Right lobe of liver (tissue), 6 donors: ENCODE measurements around the gene ZFP90. TPM values are rescaled to one million over a fixed set of nuclear protein-coding genes. Genes with fewer than 3 reads are reported as not detected.

ENCODE experiments used
- ATAC-seq, 4 donors: fragments of 200-7000 bp; cut with Tn5 transposase; one replicate each; pipeline ENCODE4 v1.9.1; 2020; ENCODE audit warnings: mild to moderate bottlenecking in 4 of 4, moderate library complexity in 4 of 4
- DNase-seq, 3 donors: peaks; one replicate each; pipeline ENCODE4 v3.0.0-alpha.2; 2020
- H3K27ac ChIP-seq, 3 donors: fragments of 200-600 bp; one replicate each; pipeline ENCODE4 v1.8.0; 2022
- H3K27me3 ChIP-seq, 2 donors: fragments of 200-600 bp; one replicate each; pipeline ENCODE4 v1.8.0; 2022
- H3K36me3 ChIP-seq, 4 donors: fragments of 200-600 bp; sonication (generic) in 1 of 4; one replicate each; pipeline versions ENCODE4 v1.5.1 to v1.8.0; 2017 to 2022; ENCODE audit warnings: control low read depth in 1 of 4
- H3K4me1 ChIP-seq, 4 donors: fragments of 200-600 bp; sonication (generic) in 1 of 4; one replicate each; pipeline versions ENCODE4 v1.5.1 to v1.8.0; 2017 to 2022; ENCODE audit warnings: control low read depth in 1 of 4
- H3K4me3 ChIP-seq, 3 donors: fragments of 200-600 bp; one replicate each; pipeline ENCODE4 v1.8.0; 2022
- H3K9me3 ChIP-seq, 4 donors: fragments of 200-600 bp; sonication (generic) in 1 of 4; one replicate each; pipeline versions ENCODE4 v1.5.1 to v1.8.0; 2017 to 2022; ENCODE audit warnings: control low read depth in 1 of 4
- POLR2A ChIP-seq: fragments of 450-650 bp; IDR thresholded peaks from one replicate; pipeline ENCODE4 v1.6.1; 2017; ENCODE audit warnings: antibody characterized with exemption, mild to moderate bottlenecking
- WGBS: methylation state at CpG from one replicate; pipeline ENCODE4 v1.1.6; 2018; ENCODE audit warnings: low coverage, low lambda C conversion rate; ENCODE audit not compliant: insufficient coverage; ENCODE audit errors: missing lambda C conversion rate; 5-methylcytosine and 5-hydroxymethylcytosine counted together
- intact Hi-C, 2 donors: fragments of 100-400 bp; cut with DNase I; formaldehyde crosslinking; loops; one replicate each; pipeline versions ENCODE4 v1.11.2 to v1.14.1; 2022
- total RNA-seq, 6 experiments: library from RNA; depleted of rRNA in 2 of 6; stranded (reverse); fragments of >200 nt in 2 of 6; fragmentation: NEBNext Ultra II Directional in 3 of 6; extraction: Animal tissue kit (Norgen Biotek cat#: 25700) in 3 of 6; gene quantifications; one replicate each; pipeline versions ENCODE4 v1.1.0 to v1.2.4, GENCODE V29; 2016 to 2023
- TF ChIP-seq, protein P1 (sequence below), 4 donors: fragments of 200-600 bp in 3 of 4; fragments of 450-650 bp in 1 of 4; IDR thresholded peaks; one replicate each; pipeline versions ENCODE4 v1.5.1 to v1.8.0; 2016 to 2022; ENCODE audit warnings: antibody characterized with exemption in 4 of 4, mild to moderate bottlenecking in 2 of 4
- donor health status: DM: no; HTN: yes; CAD: no.
- donor health status: DM: no; HTN: no; CAD: no.
- donor health status: DM: no; HTN: no; CAD: no.
- donor health status: DM: no; HTN: yes; CAD: no.
- donor health status: DM: no; HTN: yes; CAD: no.

ZFP90 gene
- total RNA-seq, 6 experiments from 2014 or later = 3.4 to 11.3 (median 6.2) TPM

GRCh38 chr16:68526782-68527145 lies 12.3 kb upstream of the ZFP90 start:
- H3K27ac ChIP-seq = no peak overlapping the region
- DNase-seq (no peak), ATAC-seq (no peak)
- no peak for TF ChIP-seq POLR2A
- TF ChIP-seq, protein P1, sequence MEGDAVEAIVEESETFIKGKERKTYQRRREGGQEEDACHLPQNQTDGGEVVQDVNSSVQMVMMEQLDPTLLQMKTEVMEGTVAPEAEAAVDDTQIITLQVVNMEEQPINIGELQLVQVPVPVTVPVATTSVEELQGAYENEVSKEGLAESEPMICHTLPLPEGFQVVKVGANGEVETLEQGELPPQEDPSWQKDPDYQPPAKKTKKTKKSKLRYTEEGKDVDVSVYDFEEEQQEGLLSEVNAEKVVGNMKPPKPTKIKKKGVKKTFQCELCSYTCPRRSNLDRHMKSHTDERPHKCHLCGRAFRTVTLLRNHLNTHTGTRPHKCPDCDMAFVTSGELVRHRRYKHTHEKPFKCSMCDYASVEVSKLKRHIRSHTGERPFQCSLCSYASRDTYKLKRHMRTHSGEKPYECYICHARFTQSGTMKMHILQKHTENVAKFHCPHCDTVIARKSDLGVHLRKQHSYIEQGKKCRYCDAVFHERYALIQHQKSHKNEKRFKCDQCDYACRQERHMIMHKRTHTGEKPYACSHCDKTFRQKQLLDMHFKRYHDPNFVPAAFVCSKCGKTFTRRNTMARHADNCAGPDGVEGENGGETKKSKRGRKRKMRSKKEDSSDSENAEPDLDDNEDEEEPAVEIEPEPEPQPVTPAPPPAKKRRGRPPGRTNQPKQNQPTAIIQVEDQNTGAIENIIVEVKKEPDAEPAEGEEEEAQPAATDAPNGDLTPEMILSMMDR (IDR thresholded peaks at IDR 0.05) = no peak
- no peak overlapping the region for H3K4me3 ChIP-seq
- no peaks in the 10 kb centered on the region for H3K27me3 ChIP-seq
- H3K36me3 ChIP-seq = no peaks in the 10 kb centered on the region
- peaks cover 0 to 15% (median 5%) of the 10 kb centered on the region in 4 donors for H3K4me1 ChIP-seq
- WGBS = 94% methylated on average over 8 of the region's 29 CpGs
- H3K9me3 ChIP-seq = no peaks in the 10 kb centered on the region
- intact Hi-C loops = no loop called here

- intact Hi-C loops = no loop called here
- H3K9me3 ChIP-seq = no peaks in the 10 kb centered on the region
- no peak for TF ChIP-seq POLR2A
- TF ChIP-seq, protein P1 (IDR thresholded peaks at IDR 0.05) = no peak
- 55% methylated on average over 1 of the region's 2 CpGs for WGBS
- ATAC-seq (peak in 1 of 4 donors; percentile 1), DNase-seq (no peak)
- H3K36me3 ChIP-seq = no peaks in the 10 kb centered on the region
- H3K4me3 ChIP-seq = no peak overlapping the region
- no peaks in the 10 kb centered on the region for H3K27me3 ChIP-seq
- H3K27ac ChIP-seq = no peak overlapping the region
- H3K4me1 ChIP-seq = peaks cover 0 to 15% (median 5%) of the 10 kb centered on the region in 4 donors
These were observed 10.9 kb upstream of the ZFP90 start for GRCh38 chr16:68528233-68528632.

- Histone ChIP-seq H3K4me3 (peak overlapping the region in 1 of 3 donors; percentile 9), H3K4me1 (peaks cover 0 to 15% (median 5%) of the 10 kb centered on the region in 4 donors), H3K9me3 (no peaks in the 10 kb centered on the region), H3K27me3 (no peaks in the 10 kb centered on the region), H3K36me3 (no peaks in the 10 kb centered on the region), H3K27ac (no peak overlapping the region)
- TF ChIP-seq POLR2A = no peak
- TF ChIP-seq, protein P1 (IDR thresholded peaks at IDR 0.05) = peak; percentile 89 to 98 (median 96)
- ATAC-seq (peak; percentile 92 to 96 (median 96)), DNase-seq (peak; percentile 87 to 90 (median 89))
- WGBS = 33% methylated on average over 13 of the region's 29 CpGs
- intact Hi-C loops = no loop called here
These were observed 10.3 kb upstream of the ZFP90 start for GRCh38 chr16:68528686-68529379.

DNA sequence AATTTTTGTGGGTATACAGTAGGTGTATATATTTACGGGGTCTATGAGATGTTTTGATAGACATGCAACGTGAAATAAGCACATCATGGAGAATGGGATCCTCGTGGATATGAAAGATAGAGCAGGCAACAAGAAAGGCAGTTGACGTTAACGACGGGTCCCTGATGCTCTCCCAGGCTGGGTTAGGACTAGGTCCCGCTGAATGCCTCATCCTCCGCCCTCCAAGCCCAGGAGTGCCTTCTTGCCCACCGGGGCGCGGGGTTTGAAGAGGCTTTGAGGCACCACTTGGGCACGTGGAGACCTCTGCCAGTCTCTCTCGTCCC lies 9.5 kb upstream of the ZFP90 start:
- TF ChIP-seq, protein P1 (IDR thresholded peaks at IDR 0.05) = no peak
- TF ChIP-seq POLR2A = no peak
- no peaks in the 10 kb centered on the region for H3K36me3 ChIP-seq
- DNase-seq (no peak), ATAC-seq (peak; percentile 2 to 20 (median 6))
- intact Hi-C loops = no loop called here
- H3K4me3 ChIP-seq = peak overlapping the region; percentile 85 to 89 (median 86)
- H3K27me3 ChIP-seq = no peaks in the 10 kb centered on the region
- 24% methylated on average over 11 of the region's 13 CpGs for WGBS
- peaks cover 0 to 15% (median 5%) of the 10 kb centered on the region in 4 donors for H3K4me1 ChIP-seq
- H3K9me3 ChIP-seq = no peaks in the 10 kb centered on the region
- H3K27ac ChIP-seq = no peak overlapping the region
